ENCODE data around the gene RTEL1.
A peak's percentile ranks its signal among the peaks of the same experiment; 100 is the strongest.

DNA sequence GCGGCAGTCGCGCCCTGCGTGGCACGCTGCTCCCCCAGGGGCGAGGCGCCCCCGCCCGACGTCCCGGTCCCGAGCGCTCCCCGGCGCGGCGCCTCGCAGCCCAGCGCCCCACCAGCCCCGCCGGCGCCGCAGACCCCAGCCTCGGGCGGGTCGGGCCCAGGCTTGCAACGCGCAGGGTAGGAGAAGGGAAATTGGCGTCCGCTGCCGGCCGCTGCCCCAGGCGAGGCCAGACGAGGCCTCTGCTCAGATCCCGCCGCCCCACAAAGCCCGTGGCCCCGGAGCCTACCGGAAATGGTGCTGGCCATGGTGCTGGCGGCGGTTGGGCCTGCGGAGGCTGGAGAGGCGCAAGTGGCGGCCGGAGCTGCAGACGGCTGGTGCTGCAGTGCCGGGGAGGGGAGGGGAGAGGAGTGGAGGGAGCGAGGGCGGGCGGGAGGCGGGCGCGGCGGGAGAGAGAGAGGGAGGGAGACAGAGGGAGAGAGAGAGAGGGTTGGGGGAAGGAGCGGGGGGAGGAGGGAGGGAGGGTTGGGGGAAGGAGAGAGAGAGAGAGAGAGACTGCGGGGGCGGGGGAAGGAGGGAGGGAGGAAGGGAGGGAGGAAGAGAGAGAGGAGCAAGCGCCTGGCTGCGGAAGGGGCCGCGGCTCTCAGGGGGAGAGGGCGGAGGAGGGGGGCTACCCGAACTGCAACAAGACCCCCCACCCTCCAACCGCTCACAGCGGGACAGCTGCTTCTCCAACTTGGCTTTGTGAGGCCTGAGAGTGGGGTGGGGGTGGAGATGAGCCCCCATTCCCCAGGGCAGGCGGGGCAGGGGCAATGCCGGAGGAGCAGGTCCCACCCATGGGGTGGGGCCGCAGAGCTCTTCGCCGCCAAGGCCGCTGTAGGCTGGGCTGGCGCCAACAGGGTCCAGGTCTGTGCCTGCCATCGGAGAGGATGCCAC lies 4.8 kb upstream of the RTEL1 start, which contains the start of gene STMN3:
- TF ChIP-seq, protein P1, sequence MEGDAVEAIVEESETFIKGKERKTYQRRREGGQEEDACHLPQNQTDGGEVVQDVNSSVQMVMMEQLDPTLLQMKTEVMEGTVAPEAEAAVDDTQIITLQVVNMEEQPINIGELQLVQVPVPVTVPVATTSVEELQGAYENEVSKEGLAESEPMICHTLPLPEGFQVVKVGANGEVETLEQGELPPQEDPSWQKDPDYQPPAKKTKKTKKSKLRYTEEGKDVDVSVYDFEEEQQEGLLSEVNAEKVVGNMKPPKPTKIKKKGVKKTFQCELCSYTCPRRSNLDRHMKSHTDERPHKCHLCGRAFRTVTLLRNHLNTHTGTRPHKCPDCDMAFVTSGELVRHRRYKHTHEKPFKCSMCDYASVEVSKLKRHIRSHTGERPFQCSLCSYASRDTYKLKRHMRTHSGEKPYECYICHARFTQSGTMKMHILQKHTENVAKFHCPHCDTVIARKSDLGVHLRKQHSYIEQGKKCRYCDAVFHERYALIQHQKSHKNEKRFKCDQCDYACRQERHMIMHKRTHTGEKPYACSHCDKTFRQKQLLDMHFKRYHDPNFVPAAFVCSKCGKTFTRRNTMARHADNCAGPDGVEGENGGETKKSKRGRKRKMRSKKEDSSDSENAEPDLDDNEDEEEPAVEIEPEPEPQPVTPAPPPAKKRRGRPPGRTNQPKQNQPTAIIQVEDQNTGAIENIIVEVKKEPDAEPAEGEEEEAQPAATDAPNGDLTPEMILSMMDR (IDR thresholded peaks at IDR 0.05): no peak
- peak in 1 of 2 donors; percentile 15 for TF ChIP-seq POLR2A (IDR thresholded peaks at IDR 0.05)
- TF ChIP-seq EP300 (IDR thresholded peaks at IDR 0.05): peak in 1 of 2 donors; percentile 72

Measured in tibial nerve (tissue), 4 donors.